HepG2 (cell line): ENCODE results near the gene RPTOR. TPM values are rescaled to one million over a fixed set of nuclear protein-coding genes. Genes with fewer than 3 reads are reported as not detected.
A peak's percentile ranks its signal among the peaks of the same experiment; 100 is the strongest.

Experiments used
- ASH2L ChIP-seq: fragments of 300-600, 200-600 bp; sonication (generic); IDR thresholded peaks from 2 replicates; pipeline ENCODE4 v1.7.0; 2017; ENCODE audit warnings: low read depth, mild to moderate bottlenecking, moderate library complexity, mixed read lengths, low read length; ENCODE audit not compliant: insufficient read length
- GATA4 ChIP-seq: sonication (generic); IDR thresholded peaks from 2 replicates; pipeline ENCODE4 v1.6.1; 2016; ENCODE audit warnings: antibody characterized with exemption, low read depth, borderline replicate concordance
- HNF4A ChIP-seq: sonication (generic); formaldehyde crosslinking; IDR thresholded peaks from 2 replicates; pipeline ENCODE4 v1.4.0; 2020; ENCODE audit warnings: missing genetic modification reagents
- KAT8 ChIP-seq: IDR thresholded peaks from 2 replicates; pipeline ENCODE4 v1.6.1; 2016; ENCODE audit warnings: missing genetic modification reagents, missing compliant biosample characterization
- KDM6A ChIP-seq: IDR thresholded peaks from 2 replicates; pipeline ENCODE4 v1.6.1; 2016; ENCODE audit warnings: low read depth
- SMC3 ChIP-seq: IDR thresholded peaks from 2 replicates; pipeline ENCODE4 v1.6.1; 2011; ENCODE audit warnings: low read length, improper control_type of control experiment
- TEAD2 ChIP-seq: sonication (generic); formaldehyde crosslinking; IDR thresholded peaks from 2 replicates; pipeline ENCODE4 v1.9.0; 2021; ENCODE audit warnings: missing genetic modification reagents
- ZC3H13 ChIP-seq: sonication (generic); formaldehyde crosslinking; IDR thresholded peaks from 2 replicates; pipeline ENCODE4 v1.8.1; 2023; ENCODE audit warnings: mild to moderate bottlenecking, missing genetic modification reagents, moderate library complexity
- ZFAT ChIP-seq: sonication (generic); formaldehyde crosslinking; conservative IDR thresholded peaks from 2 replicates; pipeline ENCODE4 v1.8.1; 2023; ENCODE audit warnings: missing genetic modification reagents, inconsistent platforms
- ZKSCAN8 ChIP-seq: IDR thresholded peaks from 2 replicates; pipeline ENCODE4 v1.6.1; 2016; ENCODE audit warnings: borderline replicate concordance, missing genetic modification reagents, missing compliant biosample characterization
- ZNF75D ChIP-seq: sonication (generic); formaldehyde crosslinking; IDR thresholded peaks from 2 replicates; pipeline ENCODE4 v1.8.1; 2023; ENCODE audit warnings: missing genetic modification reagents, mild to moderate bottlenecking, borderline replicate concordance
- ZNF772 ChIP-seq: sonication (generic); formaldehyde crosslinking; IDR thresholded peaks from 2 replicates; pipeline ENCODE4 v1.5.0; 2020; ENCODE audit warnings: mild to moderate bottlenecking, missing genetic modification reagents
- polyA plus RNA-seq, 8 experiments: library from polyadenylated mRNA; depleted of rRNA in 3 of 8; stranded (reverse) in 7 of 8; unstranded in 1 of 8; fragments of >200 nt; fragmentation: Illumina TruSeq in 4 of 8; extraction: Trizol in 4 of 8; gene quantifications; 2 replicates each; pipeline versions ENCODE4 v1.2.1 to v1.2.3, GENCODE V29; 2011 to 2016; ENCODE audit warnings: low read depth in 4 of 8, missing spikeins in 1 of 8, mixed read lengths in 1 of 8; ENCODE audit not compliant: insufficient read depth in 1 of 8
- total RNA-seq, 5 experiments: library from RNA; depleted of rRNA; stranded (reverse); fragments of >200 nt; fragmentation: Illumina TruSeq; extraction: Trizol; gene quantifications; 2 replicates each; pipeline ENCODE4 v1.2.3, GENCODE V29; 2016; ENCODE audit warnings: low read depth in 1 of 5
- TF ChIP-seq, protein P1 (sequence below), 2 experiments: sonication (generic) in 1 of 2; formaldehyde crosslinking in 1 of 2; IDR thresholded peaks; 2 replicates each; pipeline versions ENCODE4 v1.5.1 to v1.6.1; 2011 to 2020; ENCODE audit warnings: borderline replicate concordance in 1 of 2, low read depth in 1 of 2, low read length in 1 of 2, mild to moderate bottlenecking in 1 of 2, missing genetic modification reagents in 1 of 2, moderate library complexity in 1 of 2
- TF ChIP-seq, protein P2 (sequence below): sonication (generic); formaldehyde crosslinking; IDR thresholded peaks from 2 replicates; pipeline ENCODE4 v1.4.0; 2020; ENCODE audit warnings: mild to moderate bottlenecking, missing genetic modification reagents, borderline replicate concordance
- TF ChIP-seq, protein P3 (sequence below): sonication (generic); formaldehyde crosslinking; IDR thresholded peaks from 2 replicates; pipeline ENCODE4 v1.8.1; 2023; ENCODE audit warnings: mild to moderate bottlenecking, missing genetic modification reagents, borderline replicate concordance
- TF ChIP-seq, protein P4 (sequence below): sonication (generic); formaldehyde crosslinking; IDR thresholded peaks from 2 replicates; pipeline ENCODE4 v1.4.0; 2020; ENCODE audit warnings: missing genetic modification reagents
- TF ChIP-seq, protein P5 (sequence below): sonication (generic); formaldehyde crosslinking; IDR thresholded peaks from 2 replicates; pipeline ENCODE4 v1.9.0; 2021; ENCODE audit warnings: missing genetic modification reagents, mild to moderate bottlenecking, borderline replicate concordance
- TF ChIP-seq, protein P6 (sequence below): sonication (generic); formaldehyde crosslinking; IDR thresholded peaks from 2 replicates; pipeline ENCODE4 v1.8.1; 2023; ENCODE audit warnings: missing genetic modification reagents, mild to moderate bottlenecking, borderline replicate concordance

The RPTOR gene
- total and polyA plus RNA-seq, 2 of the 13 experiments (the other 11 are each of a cell fraction or from before 2014, with no cell fraction given), result 6.6 to 25.3 TPM

DNA sequence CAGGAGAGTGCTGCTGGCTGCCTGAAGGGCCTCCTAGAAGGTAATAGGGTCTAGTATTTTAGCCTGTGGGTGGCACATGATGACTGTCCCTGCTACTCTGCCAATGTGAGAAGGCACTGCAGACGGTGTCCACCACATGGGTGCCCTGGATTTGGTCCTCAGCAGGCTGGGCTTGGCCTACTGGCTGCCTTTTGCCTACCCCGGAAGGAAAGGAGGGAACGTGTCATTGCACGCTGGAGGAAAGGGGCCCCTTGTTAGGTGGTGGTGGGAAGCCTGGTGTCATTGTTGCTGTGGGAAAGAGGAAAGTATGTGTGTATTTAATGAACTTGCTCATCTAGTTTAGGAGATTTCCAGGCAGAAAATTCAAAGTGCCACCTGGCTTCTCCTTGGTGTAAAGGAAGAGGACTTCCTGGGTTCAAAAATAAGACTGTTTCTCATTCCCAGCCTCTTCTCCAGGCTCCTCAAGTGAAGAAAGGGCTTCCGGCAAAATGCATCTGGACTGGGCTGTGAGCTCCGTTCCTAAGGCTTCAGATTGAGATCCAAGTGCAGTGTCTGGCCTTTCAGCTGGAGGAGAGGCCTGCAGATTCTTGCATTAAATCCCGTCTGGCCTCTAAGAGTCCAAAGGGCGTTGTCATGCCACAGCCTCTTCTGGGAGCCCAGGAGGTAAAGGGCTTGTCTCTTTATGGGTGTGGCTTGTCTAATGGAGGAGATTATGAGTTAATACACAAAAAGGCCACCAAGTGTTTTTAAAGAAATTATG, 55.1 kb downstream of the RPTOR start (continued):
- TF ChIP-seq KAT8 (peak; percentile 56; the same call in 1 of the 2 replicates), ZC3H13 (CRISPR knock-in tag) (no peak), KDM6A (peak; percentile 38; the same call in 1 of the 2 replicates), ZNF772 (CRISPR knock-in tag) (no peak), HNF4A (CRISPR knock-in tag) (peak; percentile 93), ZFAT (no peak), TEAD2 (CRISPR knock-in tag) (no peak), ASH2L (peak; percentile 79), GATA4 (no peak), ZKSCAN8 (no peak), ZNF75D (no peak), SMC3 (peak; percentile 33; the same call in 1 of the 2 replicates)
- TF ChIP-seq, protein P1, sequence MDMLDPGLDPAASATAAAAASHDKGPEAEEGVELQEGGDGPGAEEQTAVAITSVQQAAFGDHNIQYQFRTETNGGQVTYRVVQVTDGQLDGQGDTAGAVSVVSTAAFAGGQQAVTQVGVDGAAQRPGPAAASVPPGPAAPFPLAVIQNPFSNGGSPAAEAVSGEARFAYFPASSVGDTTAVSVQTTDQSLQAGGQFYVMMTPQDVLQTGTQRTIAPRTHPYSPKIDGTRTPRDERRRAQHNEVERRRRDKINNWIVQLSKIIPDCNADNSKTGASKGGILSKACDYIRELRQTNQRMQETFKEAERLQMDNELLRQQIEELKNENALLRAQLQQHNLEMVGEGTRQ (IDR thresholded peaks at IDR 0.05; ENCODE audit: low read depth, low read length), result no peak
- TF ChIP-seq, protein P1 (CRISPR knock-in tag; IDR thresholded peaks at IDR 0.05; ENCODE audit: borderline replicate concordance), result no peak
- TF ChIP-seq, protein P2, sequence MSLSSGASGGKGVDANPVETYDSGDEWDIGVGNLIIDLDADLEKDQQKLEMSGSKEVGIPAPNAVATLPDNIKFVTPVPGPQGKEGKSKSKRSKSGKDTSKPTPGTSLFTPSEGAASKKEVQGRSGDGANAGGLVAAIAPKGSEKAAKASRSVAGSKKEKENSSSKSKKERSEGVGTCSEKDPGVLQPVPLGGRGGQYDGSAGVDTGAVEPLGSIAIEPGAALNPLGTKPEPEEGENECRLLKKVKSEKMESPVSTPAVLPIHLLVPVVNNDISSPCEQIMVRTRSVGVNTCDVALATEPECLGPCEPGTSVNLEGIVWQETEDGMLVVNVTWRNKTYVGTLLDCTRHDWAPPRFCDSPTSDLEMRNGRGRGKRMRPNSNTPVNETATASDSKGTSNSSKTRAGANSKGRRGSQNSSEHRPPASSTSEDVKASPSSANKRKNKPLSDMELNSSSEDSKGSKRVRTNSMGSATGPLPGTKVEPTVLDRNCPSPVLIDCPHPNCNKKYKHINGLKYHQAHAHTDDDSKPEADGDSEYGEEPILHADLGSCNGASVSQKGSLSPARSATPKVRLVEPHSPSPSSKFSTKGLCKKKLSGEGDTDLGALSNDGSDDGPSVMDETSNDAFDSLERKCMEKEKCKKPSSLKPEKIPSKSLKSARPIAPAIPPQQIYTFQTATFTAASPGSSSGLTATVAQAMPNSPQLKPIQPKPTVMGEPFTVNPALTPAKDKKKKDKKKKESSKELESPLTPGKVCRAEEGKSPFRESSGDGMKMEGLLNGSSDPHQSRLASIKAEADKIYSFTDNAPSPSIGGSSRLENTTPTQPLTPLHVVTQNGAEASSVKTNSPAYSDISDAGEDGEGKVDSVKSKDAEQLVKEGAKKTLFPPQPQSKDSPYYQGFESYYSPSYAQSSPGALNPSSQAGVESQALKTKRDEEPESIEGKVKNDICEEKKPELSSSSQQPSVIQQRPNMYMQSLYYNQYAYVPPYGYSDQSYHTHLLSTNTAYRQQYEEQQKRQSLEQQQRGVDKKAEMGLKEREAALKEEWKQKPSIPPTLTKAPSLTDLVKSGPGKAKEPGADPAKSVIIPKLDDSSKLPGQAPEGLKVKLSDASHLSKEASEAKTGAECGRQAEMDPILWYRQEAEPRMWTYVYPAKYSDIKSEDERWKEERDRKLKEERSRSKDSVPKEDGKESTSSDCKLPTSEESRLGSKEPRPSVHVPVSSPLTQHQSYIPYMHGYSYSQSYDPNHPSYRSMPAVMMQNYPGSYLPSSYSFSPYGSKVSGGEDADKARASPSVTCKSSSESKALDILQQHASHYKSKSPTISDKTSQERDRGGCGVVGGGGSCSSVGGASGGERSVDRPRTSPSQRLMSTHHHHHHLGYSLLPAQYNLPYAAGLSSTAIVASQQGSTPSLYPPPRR (CRISPR knock-in tag), result no peak
- TF ChIP-seq, protein P3, sequence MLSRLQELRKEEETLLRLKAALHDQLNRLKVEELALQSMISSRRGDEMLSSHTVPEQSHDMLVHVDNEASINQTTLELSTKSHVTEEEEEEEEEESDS (CRISPR knock-in tag), result no peak
- TF ChIP-seq, protein P4, sequence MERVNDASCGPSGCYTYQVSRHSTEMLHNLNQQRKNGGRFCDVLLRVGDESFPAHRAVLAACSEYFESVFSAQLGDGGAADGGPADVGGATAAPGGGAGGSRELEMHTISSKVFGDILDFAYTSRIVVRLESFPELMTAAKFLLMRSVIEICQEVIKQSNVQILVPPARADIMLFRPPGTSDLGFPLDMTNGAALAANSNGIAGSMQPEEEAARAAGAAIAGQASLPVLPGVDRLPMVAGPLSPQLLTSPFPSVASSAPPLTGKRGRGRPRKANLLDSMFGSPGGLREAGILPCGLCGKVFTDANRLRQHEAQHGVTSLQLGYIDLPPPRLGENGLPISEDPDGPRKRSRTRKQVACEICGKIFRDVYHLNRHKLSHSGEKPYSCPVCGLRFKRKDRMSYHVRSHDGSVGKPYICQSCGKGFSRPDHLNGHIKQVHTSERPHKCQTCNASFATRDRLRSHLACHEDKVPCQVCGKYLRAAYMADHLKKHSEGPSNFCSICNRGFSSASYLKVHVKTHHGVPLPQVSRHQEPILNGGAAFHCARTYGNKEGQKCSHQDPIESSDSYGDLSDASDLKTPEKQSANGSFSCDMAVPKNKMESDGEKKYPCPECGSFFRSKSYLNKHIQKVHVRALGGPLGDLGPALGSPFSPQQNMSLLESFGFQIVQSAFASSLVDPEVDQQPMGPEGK (CRISPR knock-in tag), result 0 out of 2 replicates have a peak, but pooled peaks have one; percentile 10
- TF ChIP-seq, protein P5, sequence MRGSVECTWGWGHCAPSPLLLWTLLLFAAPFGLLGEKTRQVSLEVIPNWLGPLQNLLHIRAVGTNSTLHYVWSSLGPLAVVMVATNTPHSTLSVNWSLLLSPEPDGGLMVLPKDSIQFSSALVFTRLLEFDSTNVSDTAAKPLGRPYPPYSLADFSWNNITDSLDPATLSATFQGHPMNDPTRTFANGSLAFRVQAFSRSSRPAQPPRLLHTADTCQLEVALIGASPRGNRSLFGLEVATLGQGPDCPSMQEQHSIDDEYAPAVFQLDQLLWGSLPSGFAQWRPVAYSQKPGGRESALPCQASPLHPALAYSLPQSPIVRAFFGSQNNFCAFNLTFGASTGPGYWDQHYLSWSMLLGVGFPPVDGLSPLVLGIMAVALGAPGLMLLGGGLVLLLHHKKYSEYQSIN (CRISPR knock-in tag), result no peak
- TF ChIP-seq, protein P6, sequence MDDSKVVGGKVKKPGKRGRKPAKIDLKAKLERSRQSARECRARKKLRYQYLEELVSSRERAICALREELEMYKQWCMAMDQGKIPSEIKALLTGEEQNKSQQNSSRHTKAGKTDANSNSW (CRISPR knock-in tag), result no peak
